HepG2 (cell line): ENCODE measurements around the gene ANO4.

Experiments used
- FOXM1 ChIP-seq: sonication (generic); formaldehyde crosslinking; IDR thresholded peaks from 2 replicates; pipeline ENCODE4 v1.5.0; 2020; ENCODE audit warnings: missing genetic modification reagents
- KAT8 ChIP-seq: IDR thresholded peaks from 2 replicates; pipeline ENCODE4 v1.6.1; 2016; ENCODE audit warnings: missing genetic modification reagents, missing compliant biosample characterization

DNA sequence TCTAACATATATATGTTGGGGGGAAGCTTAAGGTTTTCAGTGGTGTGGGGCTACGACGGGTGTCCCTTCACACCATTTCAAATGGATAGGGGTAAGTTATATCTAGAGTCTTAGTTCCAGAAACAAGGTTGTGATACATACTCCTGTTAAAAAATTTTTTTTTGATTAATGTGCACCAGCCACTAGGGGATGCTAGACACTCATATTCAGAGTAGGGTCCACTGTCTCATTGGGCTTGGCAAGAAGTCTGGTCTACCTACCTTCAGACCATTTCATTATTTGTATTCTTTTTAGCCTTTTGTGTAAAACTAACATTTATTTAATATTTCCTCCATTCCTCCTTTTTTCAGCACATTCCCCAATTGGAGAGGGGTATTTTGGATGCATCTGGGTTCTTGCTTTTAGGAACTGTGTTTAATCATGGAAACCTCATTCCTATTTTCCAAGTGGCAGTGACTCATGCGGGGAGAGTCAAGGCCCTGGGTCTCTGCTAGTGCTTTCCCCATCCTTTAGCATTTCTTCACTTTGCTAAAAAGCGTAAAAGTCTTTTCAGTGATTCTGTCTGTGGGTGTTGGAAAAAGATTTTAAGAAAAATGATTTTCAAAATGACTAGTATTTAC is 33.4 kb downstream of the ANO4 start:
- TF ChIP-seq FOXM1, result no peak
- no peak for TF ChIP-seq KAT8 (CRISPR knock-in tag)
